GM19240 (cell line): ENCODE results near the gene BCL11B.

Source experiments
- DNase-seq: peaks from one replicate; pipeline ENCODE4 v3.0.0; 2011; ENCODE audit warnings: low spot score; ENCODE audit not compliant: insufficient read length

The BCL11B gene

GRCh38 chr14:99268810-99269707, 2.9 kb downstream of the BCL11B start:
- DNase-seq: no peak

- no peak for DNase-seq
Observed at GRCh38 chr14:99267837-99268781, 3.9 kb downstream of the BCL11B start.

GRCh38 chr14:99267381-99267780, 4.6 kb downstream of the BCL11B start:
- DNase-seq: no peak

GRCh38 chr14:99266181-99267178, 5.5 kb downstream of the BCL11B start:
- peak; percentile 72 for DNase-seq

- no peak for DNase-seq
Observed at GRCh38 chr14:99265571-99265970, 6.4 kb downstream of the BCL11B start.

GRCh38 chr14:99264691-99265450, 7.1 kb downstream of the BCL11B start:
- no peak for DNase-seq

GRCh38 chr14:99263564-99264330, 8.2 kb downstream of the BCL11B start:
- no peak for DNase-seq

- no peak for DNase-seq
Observed at GRCh38 chr14:99262977-99263448, 9.0 kb downstream of the BCL11B start.

- no peak for DNase-seq
Observed at GRCh38 chr14:99261912-99262787, 9.8 kb downstream of the BCL11B start.

- DNase-seq: no peak
Observed at GRCh38 chr14:99260587-99261551, 11.1 kb downstream of the BCL11B start.

- no peak for DNase-seq
Observed at GRCh38 chr14:99260116-99260515, 11.9 kb downstream of the BCL11B start.

- DNase-seq: no peak
Observed at GRCh38 chr14:99258876-99259726, 12.9 kb downstream of the BCL11B start.

- no peak for DNase-seq
Observed at GRCh38 chr14:99258341-99258861, 13.6 kb downstream of the BCL11B start.

- DNase-seq: no peak
Observed at GRCh38 chr14:99257673-99258221, 14.2 kb downstream of the BCL11B start.

- no peak for DNase-seq
Observed at GRCh38 chr14:99257122-99257672, 14.8 kb downstream of the BCL11B start.
